GM12878 (cell line): ENCODE measurements around the gene SUCO. TPM values are rescaled to one million over a fixed set of nuclear protein-coding genes. Genes with fewer than 3 reads are reported as not detected.

Experiments used
- ATAC-seq: fragments of 200-7000 bp; cut with Tn5 transposase; 3 replicates; pipeline ENCODE4 v1.9.1; 2020; ENCODE audit warnings: mild to moderate bottlenecking, moderate library complexity
- BruUV-seq: library from RNA; stranded (reverse); fragments of 400-500 nt; replicated peaks from 2 replicates; lab custom pipeline; 2021; lab: Mats Ljungman, UMichigan
- CTCF ChIA-PET: fragments of 300-600 bp; sonication (Branson Sonifier 250); formaldehyde crosslinking; extraction: SDS; loops from one replicate; lab custom pipeline; 2021; ENCODE audit warnings: inconsistent platforms; lab: Yijun Ruan, JAX
- POLR2A ChIA-PET: fragments of 350-600 bp; formaldehyde crosslinking; extraction: SDS; loops from one replicate; lab custom pipeline; 2021; ENCODE audit warnings: inconsistent platforms; lab: Charles Lee
- RAD21 ChIA-PET: fragments of 300-600 bp; sonication (Branson Sonifier 250); formaldehyde crosslinking; loops from one replicate; lab custom pipeline; 2023; ENCODE audit warnings: antibody characterized with exemption; ENCODE audit not compliant: unreplicated experiment; lab: Charles Lee
- SMC1A ChIA-PET: fragments of 300-600 bp; sonication (Branson Sonifier 250); formaldehyde crosslinking; loops from one replicate; lab custom pipeline; 2023; ENCODE audit not compliant: unreplicated experiment, uncharacterized antibody; lab: Charles Lee
- DNase-seq: peaks from one replicate; pipeline ENCODE4 v3.0.0-alpha.2; 2011; ENCODE audit warnings: low read depth, low spot score
- FAIRE-seq: peaks from 3 replicates; lab custom pipeline; 2011; peaks lifted over from hg19 to GRCh38; lab: Jason Lieb, UNC
- H2AFZ ChIP-seq: 2 replicates; pipeline ENCODE4 v1.6.0; 2011; ENCODE audit warnings: low read depth, low read length, control low read depth; ENCODE audit not compliant: control insufficient read depth
- H3K27ac ChIP-seq: 2 replicates; pipeline ENCODE4 v1.5.1; 2011; ENCODE audit warnings: control low read depth; ENCODE audit not compliant: control insufficient read depth, insufficient read depth
- H3K27me3 ChIP-seq, 2 experiments: replicated peaks in 1 of 2; 2 replicates each; pipeline versions ENCODE4 v1.6.0 to v1.6.1; 2011; ENCODE audit warnings: low read length in 1 of 2; ENCODE audit not compliant: control insufficient read depth in 2 of 2, insufficient read depth in 2 of 2
- H3K36me3 ChIP-seq, 2 experiments: 2 replicates each; pipeline ENCODE4 v1.5.1; 2011; ENCODE audit warnings: low read length in 1 of 2; ENCODE audit not compliant: control insufficient read depth in 2 of 2, insufficient read depth in 2 of 2
- H3K4me1 ChIP-seq: 2 replicates; pipeline ENCODE4 v1.6.1; 2011; ENCODE audit warnings: mild to moderate bottlenecking, low read length, moderate library complexity, mixed read lengths; ENCODE audit not compliant: control insufficient read depth, insufficient read depth
- H3K4me2 ChIP-seq: 2 replicates; pipeline ENCODE4 v1.6.0; 2011; ENCODE audit warnings: control low read depth; ENCODE audit not compliant: control insufficient read depth, insufficient read depth
- H3K4me3 ChIP-seq: fragments of 200-600 bp; sonication (generic); 2 replicates; pipeline ENCODE4 v1.5.1; 2016
- H3K79me2 ChIP-seq: 2 replicates; pipeline ENCODE4 v1.6.0; 2011; ENCODE audit warnings: low read length; ENCODE audit not compliant: control insufficient read depth, insufficient read depth
- H3K9ac ChIP-seq: 2 replicates; pipeline ENCODE4 v1.8.0; 2011; ENCODE audit warnings: low read length, control low read depth, mixed read lengths; ENCODE audit not compliant: control insufficient read depth, insufficient read depth
- H3K9me3 ChIP-seq: replicated peaks from 3 replicates; pipeline ENCODE4 v1.5.1; 2011; ENCODE audit warnings: mild to moderate bottlenecking, low read length; ENCODE audit not compliant: control insufficient read depth, insufficient read depth
- H4K20me1 ChIP-seq: 2 replicates; pipeline ENCODE4 v1.6.0; 2011; ENCODE audit not compliant: control insufficient read depth, insufficient read depth
- CREM ChIP-seq: IDR thresholded peaks from 2 replicates; pipeline ENCODE4 v1.6.1; 2014; ENCODE audit warnings: antibody characterized with exemption, low read depth
- E4F1 ChIP-seq: fragments of 450-650 bp; IDR thresholded peaks from 2 replicates; pipeline ENCODE4 v1.6.1; 2018; ENCODE audit warnings: borderline replicate concordance, mild to moderate bottlenecking; ENCODE audit not compliant: partially characterized antibody
- HDAC2 ChIP-seq: fragments of 200-600 bp; sonication (generic); IDR thresholded peaks from 2 replicates; pipeline ENCODE4 v1.6.1; 2017
- IRF5 ChIP-seq: fragments of 450-650 bp; IDR thresholded peaks from 2 replicates; pipeline ENCODE4 v1.6.1; 2017; ENCODE audit warnings: borderline replicate concordance
- JUNB ChIP-seq: IDR thresholded peaks from 2 replicates; pipeline ENCODE4 v1.6.1; 2016; ENCODE audit warnings: antibody characterized with exemption, mild to moderate bottlenecking
- LARP7 ChIP-seq: fragments of 450-650 bp; IDR thresholded peaks from 2 replicates; pipeline ENCODE4 v1.6.1; 2017; ENCODE audit warnings: mild to moderate bottlenecking
- POLR2A ChIP-seq: IDR thresholded peaks from 2 replicates; pipeline ENCODE4 v1.6.1; 2011; ENCODE audit warnings: low read depth, mild to moderate bottlenecking, low read length
- TARDBP ChIP-seq: IDR thresholded peaks from 2 replicates; pipeline ENCODE4 v1.6.1; 2016; ENCODE audit warnings: borderline replicate concordance
- ZNF24 ChIP-seq: fragments of 450-650 bp; IDR thresholded peaks from 2 replicates; pipeline ENCODE4 v1.6.1; 2017; ENCODE audit warnings: antibody characterized with exemption, mild to moderate bottlenecking
- in situ Hi-C: fragments of 300-500 bp; cut with MboI; formaldehyde crosslinking; loops from 9 replicates; pipeline ENCODE4 v1.14.3; 2018; ENCODE audit warnings: mixed read lengths
- intact Hi-C: fragments of 100-400 bp; cut with micrococcal nuclease; formaldehyde crosslinking; loops from one replicate; pipeline ENCODE4 v1.14.2; 2022; ENCODE audit not compliant: unreplicated experiment
- polyA plus RNA-seq, 11 experiments: library from polyadenylated mRNA; depleted of rRNA in 4 of 11; unstranded in 6 of 11; stranded (reverse) in 5 of 11; fragments of >200 nt; fragmentation: Nextera tagmentation in 4 of 11; fragmentation: Illumina TruSeq in 1 of 11; extraction: Ambion mirVana in 4 of 11; extraction: Trizol in 1 of 11; gene quantifications; 1 replicate in 1 of 11; 2 replicates in 10 of 11; pipeline versions ENCODE4 v1.2.1 to v1.2.3, GENCODE V29; 2011 to 2016; ENCODE audit warnings: inconsistent platforms in 2 of 11, missing spikeins in 2 of 11, low read depth in 1 of 11
- total RNA-seq, 4 experiments: library from RNA; depleted of rRNA in 3 of 4; stranded (reverse); fragments of >200 nt in 3 of 4; fragmentation: Illumina TruSeq in 1 of 4; extraction: Trizol in 1 of 4; gene quantifications; 2 replicates each; pipeline versions ENCODE4 v1.2.1 to v1.2.3, GENCODE V29; 2013 to 2021
- TF ChIP-seq, protein P1 (sequence below): IDR thresholded peaks from 2 replicates; pipeline ENCODE4 v1.6.1; 2011; ENCODE audit warnings: low read depth, mild to moderate bottlenecking, low read length, moderate library complexity, borderline replicate concordance; ENCODE audit errors: extremely low read depth
- TF ChIP-seq, protein P2 (sequence below): IDR thresholded peaks from 2 replicates; pipeline ENCODE4 v1.6.1; 2012; ENCODE audit warnings: improper control_type of control experiment, low read depth, low read length; ENCODE audit not compliant: insufficient replicate concordance
- TF ChIP-seq, protein P3 (sequence below): fragments of 150-350 bp; IDR thresholded peaks from 2 replicates; pipeline ENCODE4 v1.6.1; 2014; ENCODE audit warnings: mild to moderate bottlenecking, low read depth, low read length

The SUCO gene
- total and polyA plus RNA-seq, 10 of the 15 experiments (the other 5 are each of a cell fraction or from before 2014, with no cell fraction given), result 1.7 to 15.3 (median 8.4) TPM

DNA sequence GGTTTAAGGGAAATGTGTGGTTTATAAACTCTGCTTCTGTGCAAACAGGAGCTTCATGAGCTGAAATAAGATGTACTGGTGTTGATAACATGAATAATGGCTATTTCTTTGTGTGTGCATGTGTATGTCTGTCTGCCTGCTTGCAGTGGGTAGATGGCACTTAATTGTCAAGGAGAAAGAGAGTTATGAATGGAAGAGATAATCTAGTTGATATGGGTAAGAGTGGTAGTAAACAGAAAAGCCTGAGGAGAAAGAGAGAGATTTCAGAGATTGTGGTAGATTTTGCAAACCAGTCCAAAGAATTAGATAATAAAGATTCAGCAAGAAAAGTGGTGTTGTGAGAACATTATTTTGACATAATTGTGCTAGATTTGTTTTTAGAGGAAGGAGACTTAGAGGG, 7.7 kb downstream of the SUCO start:
- Histone ChIP-seq H3K36me3 (no peaks in the 10 kb centered on the region; a peak in 1 of 4 replicates), H3K79me2 (peaks cover 68% of the 10 kb centered on the region), H3K9ac (no peak overlapping the region), H3K4me2 (no peak overlapping the region), H3K27ac (no peak overlapping the region), H3K27me3 (no peaks in the 10 kb centered on the region), H3K4me3 (no peak overlapping the region), H3K9me3 (no peaks in the 10 kb centered on the region), H2AFZ (no peak overlapping the region), H4K20me1 (0 out of 2 replicates have a peak, but pooled peaks cover 2% of the 10 kb centered on the region), H3K4me1 (peaks cover 15% of the 10 kb centered on the region)
- ChIA-PET POLR2A (interaction anchor here (1.2 kb wide), 1 partner anchor 8 kb away, joined by 3 read pairs; the partner anchor contains the start of gene SUCO), CTCF (no interaction called here), SMC1A (no interaction called here), RAD21 (no interaction called here)
- TF ChIP-seq IRF5, result no peak
- TF ChIP-seq, protein P1, sequence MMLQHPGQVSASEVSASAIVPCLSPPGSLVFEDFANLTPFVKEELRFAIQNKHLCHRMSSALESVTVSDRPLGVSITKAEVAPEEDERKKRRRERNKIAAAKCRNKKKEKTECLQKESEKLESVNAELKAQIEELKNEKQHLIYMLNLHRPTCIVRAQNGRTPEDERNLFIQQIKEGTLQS, result no peak
- TF ChIP-seq HDAC2, result no peak
- no peak for TF ChIP-seq LARP7
- TF ChIP-seq POLR2A, result no peak
- TF ChIP-seq, protein P2, sequence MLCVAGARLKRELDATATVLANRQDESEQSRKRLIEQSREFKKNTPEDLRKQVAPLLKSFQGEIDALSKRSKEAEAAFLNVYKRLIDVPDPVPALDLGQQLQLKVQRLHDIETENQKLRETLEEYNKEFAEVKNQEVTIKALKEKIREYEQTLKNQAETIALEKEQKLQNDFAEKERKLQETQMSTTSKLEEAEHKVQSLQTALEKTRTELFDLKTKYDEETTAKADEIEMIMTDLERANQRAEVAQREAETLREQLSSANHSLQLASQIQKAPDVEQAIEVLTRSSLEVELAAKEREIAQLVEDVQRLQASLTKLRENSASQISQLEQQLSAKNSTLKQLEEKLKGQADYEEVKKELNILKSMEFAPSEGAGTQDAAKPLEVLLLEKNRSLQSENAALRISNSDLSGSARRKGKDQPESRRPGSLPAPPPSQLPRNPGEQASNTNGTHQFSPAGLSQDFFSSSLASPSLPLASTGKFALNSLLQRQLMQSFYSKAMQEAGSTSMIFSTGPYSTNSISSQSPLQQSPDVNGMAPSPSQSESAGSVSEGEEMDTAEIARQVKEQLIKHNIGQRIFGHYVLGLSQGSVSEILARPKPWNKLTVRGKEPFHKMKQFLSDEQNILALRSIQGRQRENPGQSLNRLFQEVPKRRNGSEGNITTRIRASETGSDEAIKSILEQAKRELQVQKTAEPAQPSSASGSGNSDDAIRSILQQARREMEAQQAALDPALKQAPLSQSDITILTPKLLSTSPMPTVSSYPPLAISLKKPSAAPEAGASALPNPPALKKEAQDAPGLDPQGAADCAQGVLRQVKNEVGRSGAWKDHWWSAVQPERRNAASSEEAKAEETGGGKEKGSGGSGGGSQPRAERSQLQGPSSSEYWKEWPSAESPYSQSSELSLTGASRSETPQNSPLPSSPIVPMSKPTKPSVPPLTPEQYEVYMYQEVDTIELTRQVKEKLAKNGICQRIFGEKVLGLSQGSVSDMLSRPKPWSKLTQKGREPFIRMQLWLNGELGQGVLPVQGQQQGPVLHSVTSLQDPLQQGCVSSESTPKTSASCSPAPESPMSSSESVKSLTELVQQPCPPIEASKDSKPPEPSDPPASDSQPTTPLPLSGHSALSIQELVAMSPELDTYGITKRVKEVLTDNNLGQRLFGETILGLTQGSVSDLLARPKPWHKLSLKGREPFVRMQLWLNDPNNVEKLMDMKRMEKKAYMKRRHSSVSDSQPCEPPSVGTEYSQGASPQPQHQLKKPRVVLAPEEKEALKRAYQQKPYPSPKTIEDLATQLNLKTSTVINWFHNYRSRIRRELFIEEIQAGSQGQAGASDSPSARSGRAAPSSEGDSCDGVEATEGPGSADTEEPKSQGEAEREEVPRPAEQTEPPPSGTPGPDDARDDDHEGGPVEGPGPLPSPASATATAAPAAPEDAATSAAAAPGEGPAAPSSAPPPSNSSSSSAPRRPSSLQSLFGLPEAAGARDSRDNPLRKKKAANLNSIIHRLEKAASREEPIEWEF, result no peak
- no peak for TF ChIP-seq TARDBP
- TF ChIP-seq JUNB, result no peak
- no peak for TF ChIP-seq CREM
- TF ChIP-seq ZNF24, result no peak
- TF ChIP-seq, protein P3, sequence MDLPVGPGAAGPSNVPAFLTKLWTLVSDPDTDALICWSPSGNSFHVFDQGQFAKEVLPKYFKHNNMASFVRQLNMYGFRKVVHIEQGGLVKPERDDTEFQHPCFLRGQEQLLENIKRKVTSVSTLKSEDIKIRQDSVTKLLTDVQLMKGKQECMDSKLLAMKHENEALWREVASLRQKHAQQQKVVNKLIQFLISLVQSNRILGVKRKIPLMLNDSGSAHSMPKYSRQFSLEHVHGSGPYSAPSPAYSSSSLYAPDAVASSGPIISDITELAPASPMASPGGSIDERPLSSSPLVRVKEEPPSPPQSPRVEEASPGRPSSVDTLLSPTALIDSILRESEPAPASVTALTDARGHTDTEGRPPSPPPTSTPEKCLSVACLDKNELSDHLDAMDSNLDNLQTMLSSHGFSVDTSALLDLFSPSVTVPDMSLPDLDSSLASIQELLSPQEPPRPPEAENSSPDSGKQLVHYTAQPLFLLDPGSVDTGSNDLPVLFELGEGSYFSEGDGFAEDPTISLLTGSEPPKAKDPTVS, result no peak
- TF ChIP-seq E4F1, result no peak
- ATAC-seq, result no peak
- DNase-seq, result no peak
- no peak for FAIRE-seq
- no TSS peak for BruUV-seq
- in situ Hi-C loops (no loop called here), intact Hi-C loops (no loop called here)
